ENCODE data around the gene USP15. TPM values are rescaled to one million over a fixed set of nuclear protein-coding genes. Genes with fewer than 3 reads are reported as not detected.
"Not testable (repeated sequence)": the region's sequence is repeated elsewhere in the genome, so short reads cannot be mapped to it uniquely, and the experiment has no call there.

Gene USP15
- total and polyA plus RNA-seq, 2 donors from 2014 or later = 31.7 to 62.8 TPM

GRCh38 chr12:62438098-62438692 is 178.0 kb downstream of the USP15 start:
- H3K27ac ChIP-seq (ENCODE audit: low read depth in 2 of 2, low read length in 2 of 2) = no peak overlapping the region
- no peak overlapping the region for H3K4me3 ChIP-seq (ENCODE audit: low read length in 3 of 3)
- DNase-seq (peak in 3 of 5 donors; percentile 52 to 75 (median 73)), FAIRE-seq (peak; percentile 57)
- H3K9me3 ChIP-seq (ENCODE audit: control insufficient read depth in 2 of 3, insufficient read depth in 1 of 3, low read length in 3 of 3) = peaks cover 0 to 8% (median 3%) of the 10 kb centered on the region in 3 donors
- peaks cover 4% of the 10 kb centered on the region for H3K27me3 ChIP-seq (ENCODE audit: control insufficient read depth, insufficient read depth, low read length)
- H3K4me1 ChIP-seq (ENCODE audit: control insufficient read depth in 2 of 3, insufficient read depth in 2 of 3, low read depth in 1 of 3, low read length in 3 of 3) = peaks cover 0 to 10% (median 0%) of the 10 kb centered on the region in 3 donors
- TF ChIP-seq CTCF (IDR thresholded peaks at IDR 0.05; ENCODE audit: borderline replicate concordance, extremely low read depth, insufficient read depth) = peak; percentile 76
- intact Hi-C loops (cut with DNase I) = loop anchor here (10.0 kb wide), 1 partner anchor 357 kb away; no protein-coding TSS in a partner anchor
- H3K36me3 ChIP-seq (ENCODE audit: control insufficient read depth in 2 of 3, insufficient read depth in 3 of 3, low read length in 3 of 3) = no peaks in the 10 kb centered on the region
- H3K9ac ChIP-seq (ENCODE audit: low read length in 3 of 3) = no peak overlapping the region

GRCh38 chr12:62446754-62447452 is 186.7 kb downstream of the USP15 start:
- Histone ChIP-seq H3K27ac (ENCODE audit: low read depth in 2 of 2, low read length in 2 of 2) (no peak overlapping the region), H3K4me1 (ENCODE audit: control insufficient read depth in 2 of 3, insufficient read depth in 2 of 3, low read depth in 1 of 3, low read length in 3 of 3) (no peaks in the 10 kb centered on the region), H3K36me3 (ENCODE audit: control insufficient read depth in 2 of 3, insufficient read depth in 3 of 3, low read length in 3 of 3) (no peaks in the 10 kb centered on the region), H3K4me3 (ENCODE audit: low read length in 3 of 3) (no peak overlapping the region), H3K9ac (ENCODE audit: low read length in 3 of 3) (no peak overlapping the region), H3K9me3 (ENCODE audit: control insufficient read depth in 2 of 3, insufficient read depth in 1 of 3, low read length in 3 of 3) (peaks cover 0 to 2% (median 0%) of the 10 kb centered on the region in 3 donors), H3K27me3 (ENCODE audit: control insufficient read depth, insufficient read depth, low read length) (no peaks in the 10 kb centered on the region)
- DNase-seq (no peak), FAIRE-seq (no peak)
- no peak for TF ChIP-seq CTCF (IDR thresholded peaks at IDR 0.05; ENCODE audit: borderline replicate concordance, extremely low read depth, insufficient read depth)
- intact Hi-C loops (cut with DNase I) = no loop called here

- no peaks in the 10 kb centered on the region for H3K27me3 ChIP-seq (ENCODE audit: control insufficient read depth, insufficient read depth, low read length)
- H3K9ac ChIP-seq (ENCODE audit: low read length in 3 of 3) = no peak overlapping the region
- no peaks in the 10 kb centered on the region for H3K36me3 ChIP-seq (ENCODE audit: control insufficient read depth in 2 of 3, insufficient read depth in 3 of 3, low read length in 3 of 3)
- no peak for FAIRE-seq
- no peaks in the 10 kb centered on the region for H3K4me1 ChIP-seq (ENCODE audit: control insufficient read depth in 2 of 3, insufficient read depth in 2 of 3, low read depth in 1 of 3, low read length in 3 of 3)
- intact Hi-C loops (cut with DNase I) = no loop called here
- no peak for DNase-seq
- TF ChIP-seq CTCF (IDR thresholded peaks at IDR 0.05; ENCODE audit: borderline replicate concordance, extremely low read depth, insufficient read depth) = no peak
- no peaks in the 10 kb centered on the region for H3K9me3 ChIP-seq (ENCODE audit: control insufficient read depth in 2 of 3, insufficient read depth in 1 of 3, low read length in 3 of 3)
- no peak overlapping the region for H3K4me3 ChIP-seq (ENCODE audit: low read length in 3 of 3)
- no peak overlapping the region for H3K27ac ChIP-seq (ENCODE audit: low read depth in 2 of 2, low read length in 2 of 2)
Measured at GRCh38 chr12:62448436-62448835, 188.2 kb downstream of the USP15 start.

GRCh38 chr12:62455429-62455828 is 195.2 kb downstream of the USP15 start:
- FAIRE-seq; H3K4me1 ChIP-seq (ENCODE audit: control insufficient read depth in 2 of 3, insufficient read depth in 2 of 3, low read depth in 1 of 3, low read length in 3 of 3); H3K9me3 ChIP-seq (ENCODE audit: control insufficient read depth in 2 of 3, insufficient read depth in 1 of 3, low read length in 3 of 3); H3K27ac ChIP-seq (ENCODE audit: low read depth in 2 of 2, low read length in 2 of 2); intact Hi-C loops (cut with DNase I); H3K4me3 ChIP-seq (ENCODE audit: low read length in 3 of 3); H3K9ac ChIP-seq (ENCODE audit: low read length in 3 of 3); H3K27me3 ChIP-seq (ENCODE audit: control insufficient read depth, insufficient read depth, low read length); DNase-seq; H3K36me3 ChIP-seq (ENCODE audit: control insufficient read depth in 2 of 3, insufficient read depth in 3 of 3, low read length in 3 of 3): not testable (repeated sequence)
